GM21717 (cell line): ENCODE data around the gene CAVIN1.
"Not testable (repeated sequence)": the region's sequence is repeated elsewhere in the genome, so short reads cannot be mapped to it uniquely, and the experiment has no call there.

Experiments used
- ATAC-seq: cut with Tn5 transposase; IDR thresholded peaks from one replicate; pipeline ENCODE4 v1.9.1; 2021; ENCODE audit warnings: mild to moderate bottlenecking, moderate library complexity; ENCODE audit not compliant: unreplicated experiment

Gene CAVIN1

DNA sequence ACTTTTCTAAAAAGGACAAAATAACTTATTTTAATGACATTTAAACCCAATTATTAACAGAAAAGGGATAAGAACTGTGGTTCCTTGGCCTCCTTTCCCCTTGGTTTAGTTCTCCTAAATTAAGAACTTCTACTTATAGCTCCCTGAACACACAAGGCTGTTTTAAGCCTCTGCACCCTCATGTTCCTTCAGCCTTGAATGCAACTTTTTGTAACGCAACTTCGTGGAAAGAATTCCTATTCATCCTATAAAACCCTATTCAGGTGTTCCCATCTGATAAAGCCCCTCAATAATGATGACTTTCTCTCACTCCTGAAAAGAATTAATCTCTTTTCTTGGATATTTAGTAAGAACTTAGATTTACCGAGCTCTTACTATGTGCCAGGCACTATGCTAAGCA lies 41.2 kb downstream of the CAVIN1 start:
- ATAC-seq, result no peak

DNA sequence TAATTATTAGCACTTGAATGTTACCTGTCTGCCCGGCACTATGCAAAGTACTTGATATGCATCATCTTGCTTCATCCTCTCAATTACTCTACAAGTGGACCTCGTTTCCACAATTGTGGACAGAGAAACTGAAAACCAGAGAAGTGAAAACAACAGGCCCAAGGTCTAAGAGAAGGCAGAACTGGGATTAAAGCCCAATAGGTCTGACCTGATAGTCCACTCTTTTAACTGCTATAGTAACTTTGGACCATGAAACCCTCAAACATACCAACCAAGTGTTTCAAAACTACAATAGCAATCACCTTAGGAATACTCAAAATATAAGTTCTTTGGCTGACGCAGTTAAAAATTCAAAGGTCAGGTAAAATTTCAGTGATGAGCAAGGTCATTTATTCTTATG lies 42.1 kb downstream of the CAVIN1 start:
- ATAC-seq, result no peak

- peak; percentile 34 for ATAC-seq
Observed at GRCh38 chr17:42378959-42379594, 44.0 kb downstream of the CAVIN1 start.

DNA sequence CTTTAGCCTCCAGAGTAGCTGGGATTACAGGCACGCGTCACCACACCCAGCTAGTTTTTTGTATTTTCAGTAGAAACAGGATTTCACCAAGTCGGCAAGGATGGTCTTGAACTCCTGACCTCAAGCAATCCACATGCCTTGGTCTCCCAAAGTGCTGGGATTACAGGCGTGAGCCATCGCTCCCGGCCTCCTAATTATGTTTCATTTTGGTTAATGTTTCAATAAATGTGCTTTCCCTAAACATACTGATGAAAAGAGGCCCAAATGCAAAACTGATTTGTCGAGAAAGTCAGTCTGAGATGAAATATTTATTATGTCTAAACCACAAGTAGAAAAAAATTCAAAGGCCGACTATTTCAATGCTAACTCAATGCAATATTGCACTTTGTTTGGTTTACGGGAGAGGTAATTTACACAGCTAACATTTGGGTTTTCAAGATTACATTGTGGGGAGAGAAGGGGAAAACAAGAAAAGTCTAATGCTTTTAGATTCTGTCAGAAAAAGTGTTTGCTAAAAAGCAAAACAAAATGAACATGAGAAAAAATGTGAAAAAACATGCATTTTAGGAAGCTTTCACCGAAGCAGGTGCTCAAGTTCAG lies 44.6 kb downstream of the CAVIN1 start:
- ATAC-seq, result no peak

DNA sequence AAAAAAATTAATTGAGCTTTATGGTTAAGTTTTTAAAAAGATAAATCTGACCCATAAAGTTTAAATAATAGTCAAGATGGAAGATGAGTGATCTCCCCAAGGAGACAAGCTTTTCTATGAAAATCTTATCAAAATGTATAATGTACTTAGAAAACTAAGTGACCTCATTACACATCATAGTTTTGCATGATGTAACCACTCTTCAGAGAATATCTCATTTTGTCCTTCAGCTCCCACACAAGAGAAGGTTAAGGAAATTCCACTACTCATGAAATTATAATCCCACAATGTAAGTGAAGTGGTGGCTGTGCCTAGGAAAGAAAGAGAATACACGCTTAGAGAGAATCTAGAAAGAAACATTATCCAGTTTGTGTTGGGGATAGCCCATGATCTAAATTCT lies 49.2 kb downstream of the CAVIN1 start:
- ATAC-seq, result no peak

DNA sequence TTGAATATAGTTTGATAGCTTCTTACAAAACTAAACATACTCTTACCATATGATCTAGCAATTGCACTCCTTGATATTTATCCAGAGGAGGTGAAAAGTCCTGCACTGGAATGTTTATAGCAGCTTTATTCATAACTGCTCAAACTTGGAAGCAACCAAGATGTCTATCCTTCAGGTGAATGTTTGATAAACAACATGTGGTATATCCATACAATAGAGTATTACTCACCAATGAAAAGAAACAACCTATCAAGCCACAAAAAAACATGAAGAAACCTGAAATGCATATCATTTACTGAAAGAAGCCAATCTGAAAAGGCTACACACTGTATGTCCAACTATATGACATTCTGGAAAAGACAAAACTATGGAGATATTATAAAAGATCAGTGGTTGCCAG lies 50.9 kb downstream of the CAVIN1 start:
- no peak for ATAC-seq

DNA sequence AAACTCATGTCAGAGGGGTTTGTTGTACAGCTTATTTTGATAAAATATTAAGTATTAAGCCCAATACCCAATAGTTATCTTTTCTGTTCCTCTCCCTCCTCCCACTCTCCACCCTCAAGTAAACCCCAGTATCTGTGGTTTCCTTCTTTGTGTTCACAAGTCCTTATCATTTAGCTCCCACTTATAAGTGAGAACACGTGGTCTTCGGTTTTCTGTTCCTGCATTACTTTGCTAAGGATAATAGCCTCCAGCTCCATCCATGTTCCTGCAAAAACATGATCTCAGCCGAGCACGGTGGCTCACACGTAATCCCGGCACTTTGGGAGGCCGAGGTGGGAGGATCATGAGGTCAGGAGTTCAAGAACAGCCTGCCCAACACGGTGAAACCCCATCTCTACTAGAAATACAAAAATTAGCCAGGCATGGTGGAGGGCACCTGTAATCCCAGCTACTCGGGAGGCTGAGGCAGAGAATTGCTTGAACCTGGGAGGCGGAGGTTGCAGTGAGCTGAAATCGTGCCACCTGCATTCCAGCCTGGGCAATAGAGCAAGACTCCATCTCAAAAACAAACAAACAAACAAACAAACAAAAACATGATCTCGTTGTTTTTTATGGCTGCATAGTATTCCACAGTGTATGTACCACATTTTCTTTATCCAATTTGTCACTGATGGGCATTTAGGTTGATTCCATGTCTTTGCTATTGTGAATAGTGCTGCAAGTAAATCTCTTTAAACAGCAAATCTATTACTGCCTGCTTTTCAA lies 54.1 kb downstream of the CAVIN1 start:
- ATAC-seq, result not testable (repeated sequence)

GRCh38 chr17:42368310-42368709 lies 54.7 kb downstream of the CAVIN1 start:
- ATAC-seq, result not testable (repeated sequence)

GRCh38 chr17:42366176-42367023 lies 56.7 kb downstream of the CAVIN1 start:
- ATAC-seq, result not testable (repeated sequence)

GRCh38 chr17:42365136-42365535 lies 57.9 kb downstream of the CAVIN1 start:
- ATAC-seq, result no peak

GRCh38 chr17:42363767-42364585 lies 59.1 kb downstream of the CAVIN1 start:
- no peak for ATAC-seq

DNA sequence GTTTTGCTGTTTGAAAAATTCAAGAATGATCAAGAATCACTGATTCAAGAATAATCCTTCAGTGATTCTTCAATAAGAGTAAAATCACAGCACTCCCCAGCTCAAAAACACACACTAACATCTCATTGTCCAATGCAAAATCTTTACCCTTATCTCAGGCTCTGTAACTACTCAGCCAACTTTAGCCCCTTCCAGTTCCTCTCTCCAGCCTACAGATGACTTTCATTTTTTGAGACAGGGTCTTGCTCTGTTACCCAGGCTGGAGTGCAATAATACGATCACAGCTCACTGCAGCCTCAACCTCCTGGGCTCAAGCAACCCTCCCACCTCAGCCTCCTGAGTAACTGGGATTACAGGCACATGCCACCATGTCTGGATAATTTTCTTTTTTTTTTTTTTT lies 59.8 kb downstream of the CAVIN1 start:
- no peak for ATAC-seq

DNA sequence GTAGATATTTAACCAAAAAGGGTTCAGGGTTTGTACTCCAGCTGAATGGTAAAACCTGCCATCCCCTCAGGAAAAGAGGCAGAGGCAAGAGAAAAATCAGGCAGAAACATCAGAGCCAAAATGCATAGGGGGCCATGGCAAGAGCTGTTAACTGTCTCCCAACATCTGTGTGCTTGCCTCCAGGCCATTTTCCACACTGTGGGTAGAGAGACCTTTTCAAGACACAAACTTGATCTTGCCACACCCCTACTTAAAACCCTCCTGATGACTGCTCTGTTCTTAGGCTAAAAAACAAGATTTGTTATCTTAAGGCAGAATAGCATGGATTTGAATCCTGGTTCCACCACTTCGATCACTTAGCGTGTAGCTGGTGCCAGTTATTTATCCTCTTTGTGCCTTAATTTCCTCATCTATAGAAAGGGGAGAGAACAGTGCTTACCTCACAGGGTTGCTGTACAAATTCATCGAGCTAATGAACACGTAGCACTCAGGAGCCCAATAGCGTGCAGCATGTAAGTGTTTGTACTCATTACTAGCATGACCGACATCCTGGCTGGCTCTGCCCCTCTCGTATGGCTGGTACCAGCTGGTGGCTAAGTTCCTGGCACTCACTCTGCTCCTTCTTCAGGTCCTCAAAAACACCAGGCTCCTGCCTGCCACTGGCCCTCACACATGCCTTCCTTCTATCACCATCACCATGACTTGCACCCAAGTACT lies 60.7 kb downstream of the CAVIN1 start:
- ATAC-seq, result no peak

GRCh38 chr17:42361781-42362186 lies 61.3 kb downstream of the CAVIN1 start:
- no peak for ATAC-seq

DNA sequence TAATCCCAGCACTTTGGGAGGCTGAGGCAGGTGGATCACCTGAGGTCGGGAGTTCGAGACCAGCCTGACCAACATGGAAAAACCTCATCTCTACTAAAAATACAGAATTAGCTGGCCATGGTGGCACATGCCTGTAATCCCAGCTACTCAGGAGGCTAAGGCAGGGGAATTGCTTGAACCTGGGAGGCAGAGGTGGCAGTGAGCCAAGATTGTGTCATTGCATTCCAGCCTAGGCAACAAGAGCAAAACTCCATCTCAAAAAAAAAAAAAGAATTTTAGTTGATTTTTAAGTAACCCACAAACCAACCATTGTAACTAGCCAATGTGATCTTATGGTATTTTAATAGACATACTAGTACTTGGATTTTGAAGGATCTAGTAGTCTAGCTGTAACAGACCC lies 62.7 kb downstream of the CAVIN1 start:
- not testable (repeated sequence) for ATAC-seq

GRCh38 chr17:42359133-42359532 lies 63.9 kb downstream of the CAVIN1 start:
- ATAC-seq, result no peak

- no peak for ATAC-seq
Observed at GRCh38 chr17:42358434-42358833, 64.6 kb downstream of the CAVIN1 start.

DNA sequence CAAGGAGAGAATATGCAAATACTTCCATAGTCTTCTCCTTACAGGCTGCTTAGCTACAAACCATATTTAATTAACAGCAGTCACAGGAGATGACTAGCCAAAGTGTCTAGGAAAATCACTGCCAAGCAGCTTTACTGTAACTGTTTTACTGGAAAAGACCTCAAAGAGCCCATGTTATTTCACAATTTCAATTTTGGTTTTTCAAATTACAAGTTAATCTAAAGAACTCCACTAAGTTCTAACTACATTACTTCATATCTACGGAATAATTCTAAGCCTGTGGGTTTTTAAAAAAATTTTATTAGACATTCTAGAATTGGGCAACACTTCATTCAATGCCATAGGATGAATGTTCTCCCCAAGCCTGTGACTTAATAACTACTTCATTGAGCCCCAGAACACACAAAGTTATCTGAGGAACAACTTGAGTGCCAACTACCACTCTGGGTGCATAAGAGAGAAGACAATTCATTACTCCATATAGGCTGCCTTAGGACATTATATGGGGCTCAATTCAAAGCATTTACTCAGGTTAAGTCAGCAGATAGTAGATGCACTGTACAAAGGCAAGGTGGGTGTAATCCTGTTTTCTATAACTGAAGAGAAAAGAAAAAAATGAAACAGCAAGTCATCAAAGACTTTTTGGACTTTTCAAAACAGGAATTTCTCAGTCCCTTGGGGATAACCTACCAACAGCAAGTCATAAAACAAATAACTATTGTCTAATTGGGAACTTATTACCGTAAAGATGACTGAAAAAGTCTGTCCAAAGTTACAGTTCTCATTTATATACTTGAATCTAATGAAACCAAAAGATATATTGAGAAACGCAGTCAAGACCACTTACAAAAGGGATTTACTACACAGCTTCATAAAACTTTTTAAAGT lies 67.9 kb downstream of the CAVIN1 start:
- ATAC-seq, result no peak
